ENCODE measurements around the gene ERGIC2.

Gene ERGIC2

GRCh38 chr12:29380536-29381523 lies at the start of gene ERGIC2:
ERGIC2 (minus strand) TSS chr12:29381172; CDS start chr12:29371633, 9,539 bp downstream.
- peak; percentile 99 for DNase-seq (ENCODE audit: low read depth)

GRCh38 chr12:29430716-29431044 lies 49.7 kb upstream of the ERGIC2 start:
- DNase-seq (ENCODE audit: low read depth): no peak
- no peak overlapping the region for H3K4me3 ChIP-seq (ENCODE audit: low read depth, low read length)
- no peak for TF ChIP-seq CTCF (IDR thresholded peaks at IDR 0.05; ENCODE audit: insufficient read depth, low read depth, low read length, missing control alignments)

More at GRCh38 chr12:29380536-29381523, at the start of gene ERGIC2:
- no peak for TF ChIP-seq CTCF (IDR thresholded peaks at IDR 0.05; ENCODE audit: insufficient read depth, low read depth, low read length, missing control alignments)
- peak within 1 kb of the TSS; percentile 75 for H3K4me3 ChIP-seq (ENCODE audit: low read depth, low read length)

- no peak for TF ChIP-seq CTCF (IDR thresholded peaks at IDR 0.05; ENCODE audit: insufficient read depth, low read depth, low read length, missing control alignments)
- DNase-seq (ENCODE audit: low read depth): no peak
- H3K4me3 ChIP-seq (ENCODE audit: low read depth, low read length): no peak overlapping the region
These were observed 49.2 kb upstream of the ERGIC2 start for GRCh38 chr12:29429999-29430715.

GRCh38 chr12:29428633-29429032 lies 47.7 kb upstream of the ERGIC2 start:
- no peak overlapping the region for H3K4me3 ChIP-seq (ENCODE audit: low read depth, low read length)
- TF ChIP-seq CTCF (IDR thresholded peaks at IDR 0.05; ENCODE audit: insufficient read depth, low read depth, low read length, missing control alignments): no peak
- peak; percentile 19 for DNase-seq (ENCODE audit: low read depth)

- TF ChIP-seq CTCF (IDR thresholded peaks at IDR 0.05; ENCODE audit: insufficient read depth, low read depth, low read length, missing control alignments): peak; percentile 41
- DNase-seq (ENCODE audit: low read depth): peak; percentile 57
- no peak overlapping the region for H3K4me3 ChIP-seq (ENCODE audit: low read depth, low read length)
These were observed 47.0 kb upstream of the ERGIC2 start for GRCh38 chr12:29427964-29428363.

- TF ChIP-seq CTCF (IDR thresholded peaks at IDR 0.05; ENCODE audit: insufficient read depth, low read depth, low read length, missing control alignments): no peak
- DNase-seq (ENCODE audit: low read depth): no peak
These were observed 45.5 kb upstream of the ERGIC2 start for GRCh38 chr12:29426498-29426897.

More at GRCh38 chr12:29426498-29426897, 45.5 kb upstream of the ERGIC2 start:
- no peak overlapping the region for H3K4me3 ChIP-seq (ENCODE audit: low read depth, low read length)
